Measurements from ENCODE around the gene WNT5B. TPM values are rescaled to one million over a fixed set of nuclear protein-coding genes. Genes with fewer than 3 reads are reported as not detected.

The WNT5B gene
- total RNA-seq, 2 donors from 2014 or later = 0.71 to 6.1 TPM

- Mint-ChIP-seq H3K36me3 (ENCODE audit: low read depth) (peaks cover 6% of the 10 kb centered on the region), H3K4me3 (no peak overlapping the region), H3K27ac (no peak overlapping the region), H3K27me3 (ENCODE audit: insufficient read depth) (no peaks in the 10 kb centered on the region), H3K4me1 (peaks cover 28% of the 10 kb centered on the region), H3K9me3 (peaks cover 3% of the 10 kb centered on the region)
- Histone ChIP-seq H3K4me1 (ENCODE audit: control insufficient read depth, insufficient read depth, low read length) (peaks cover 4% of the 10 kb centered on the region), H3K36me3 (ENCODE audit: control insufficient read depth, insufficient read depth, low read length) (peaks cover 4% of the 10 kb centered on the region), H3K9me3 (ENCODE audit: control insufficient read depth, low read length) (peaks cover 5% of the 10 kb centered on the region), H3K27ac (ENCODE audit: low read depth, low read length) (no peak overlapping the region), H3K4me3 (ENCODE audit: low read length) (no peak overlapping the region), H3K27me3 (ENCODE audit: control insufficient read depth, insufficient read depth, low read length, poor library complexity, severe bottlenecking) (no peaks in the 10 kb centered on the region), H3K9ac (ENCODE audit: extremely low read depth, low read length, poor library complexity, severe bottlenecking) (no peak overlapping the region)
- 87 to 95% methylated on average over 4 of the region's 5 CpGs for WGBS, 2 experiments (ENCODE audit: insufficient coverage in 1 of 2, insufficient read length in 1 of 2)
- no peak for TF ChIP-seq CTCF (conservative IDR thresholded peaks at IDR 0.05)
- no peak for DNase-seq
Measured at GRCh38 chr12:1688086-1688710, 59.2 kb downstream of the WNT5B start.

- peaks cover 21% of the 10 kb centered on the region for H3K36me3 Mint-ChIP-seq (ENCODE audit: low read depth)
- Histone ChIP-seq H3K4me1 (ENCODE audit: control insufficient read depth, insufficient read depth, low read length) (peaks cover 4% of the 10 kb centered on the region), H3K27me3 (ENCODE audit: control insufficient read depth, insufficient read depth, low read length, poor library complexity, severe bottlenecking) (no peaks in the 10 kb centered on the region), H3K9ac (ENCODE audit: extremely low read depth, low read length, poor library complexity, severe bottlenecking) (peak within 1 kb of the TSS; percentile 76), H3K9me3 (ENCODE audit: control insufficient read depth, low read length) (peaks cover 5% of the 10 kb centered on the region), H3K27ac (ENCODE audit: low read depth, low read length) (peak within 1 kb of the TSS; percentile 90), H3K36me3 (ENCODE audit: control insufficient read depth, insufficient read depth, low read length) (peaks cover 19% of the 10 kb centered on the region), H3K4me3 (ENCODE audit: low read length) (peak within 1 kb of the TSS; percentile 100)
- no peaks in the 10 kb centered on the region for H3K27me3 Mint-ChIP-seq (ENCODE audit: insufficient read depth)
- peak within 1 kb of the TSS; percentile 99 for H3K27ac Mint-ChIP-seq
- H3K9me3 Mint-ChIP-seq = peaks cover 3% of the 10 kb centered on the region
- 0% methylated on average over 5 to 59 of the region's 59 CpGs for WGBS, 2 experiments (ENCODE audit: insufficient coverage in 1 of 2, insufficient read length in 1 of 2)
- H3K4me1 Mint-ChIP-seq = peaks cover 29% of the 10 kb centered on the region
- H3K4me3 Mint-ChIP-seq = peak within 1 kb of the TSS; percentile 86
- peak; percentile 99 for DNase-seq
- no peak for TF ChIP-seq CTCF (conservative IDR thresholded peaks at IDR 0.05)
Measured at GRCh38 chr12:1690578-1691122, 61.6 kb downstream of the WNT5B start, which contains the start of gene ADIPOR2. Gene ADIPOR2, plus strand, starts transcription at chr12:1691070. Its CDS starts 63,274 bp downstream, at chr12:1754344.

GRCh38 chr12:1691123-1692007 is 62.3 kb downstream of the WNT5B start:
- no peaks in the 10 kb centered on the region for H3K9me3 ChIP-seq (ENCODE audit: control insufficient read depth, low read length)
- H3K4me3 Mint-ChIP-seq = peak overlapping the region; percentile 86
- H3K27me3 ChIP-seq (ENCODE audit: control insufficient read depth, insufficient read depth, low read length, poor library complexity, severe bottlenecking) = no peaks in the 10 kb centered on the region
- peaks cover 29% of the 10 kb centered on the region for H3K4me1 Mint-ChIP-seq
- peaks cover 3% of the 10 kb centered on the region for H3K9me3 Mint-ChIP-seq
- H3K4me1 ChIP-seq (ENCODE audit: control insufficient read depth, insufficient read depth, low read length) = peaks cover 4% of the 10 kb centered on the region
- peak overlapping the region; percentile 100 for H3K4me3 ChIP-seq (ENCODE audit: low read length)
- peaks cover 21% of the 10 kb centered on the region for H3K36me3 Mint-ChIP-seq (ENCODE audit: low read depth)
- peak overlapping the region; percentile 94 for H3K27ac Mint-ChIP-seq
- peaks cover 19% of the 10 kb centered on the region for H3K36me3 ChIP-seq (ENCODE audit: control insufficient read depth, insufficient read depth, low read length)
- DNase-seq = no peak
- H3K9ac ChIP-seq (ENCODE audit: extremely low read depth, low read length, poor library complexity, severe bottlenecking) = peak overlapping the region; percentile 76
- H3K27ac ChIP-seq (ENCODE audit: low read depth, low read length) = peak overlapping the region; percentile 89
- 0 to 1% methylated on average over 18 to 54 of the region's 56 CpGs for WGBS, 2 experiments (ENCODE audit: insufficient coverage in 1 of 2, insufficient read length in 1 of 2)
- no peaks in the 10 kb centered on the region for H3K27me3 Mint-ChIP-seq (ENCODE audit: insufficient read depth)
- peak; percentile 21 for TF ChIP-seq CTCF (conservative IDR thresholded peaks at IDR 0.05)
